Cardiac fibroblast (primary cell): ENCODE data around the gene PLXDC1.
"Not testable (repeated sequence)": the region's sequence is repeated elsewhere in the genome, so short reads cannot be mapped to it uniquely, and the experiment has no call there.

Experiments used
- DNase-seq, 2 donors: peaks; one replicate each; pipeline versions ENCODE4 v3.0.0 to v3.0.0-alpha.2; 2010; ENCODE audit warnings: low read depth in 2 of 2
- H3K4me3 ChIP-seq, 2 donors: replicated peaks in 1 of 2; 1 replicate in 1 of 2; 2 replicates in 1 of 2; pipeline ENCODE4 v1.5.1; 2011; ENCODE audit warnings: low read depth in 2 of 2, low read length in 2 of 2, mild to moderate bottlenecking in 2 of 2, moderate library complexity in 1 of 2
- TF ChIP-seq, protein P1 (sequence below): IDR thresholded peaks from one replicate; pipeline ENCODE4 v1.5.1; 2011; ENCODE audit warnings: low read depth, mild to moderate bottlenecking, low read length, inconsistent platforms

The PLXDC1 gene

DNA sequence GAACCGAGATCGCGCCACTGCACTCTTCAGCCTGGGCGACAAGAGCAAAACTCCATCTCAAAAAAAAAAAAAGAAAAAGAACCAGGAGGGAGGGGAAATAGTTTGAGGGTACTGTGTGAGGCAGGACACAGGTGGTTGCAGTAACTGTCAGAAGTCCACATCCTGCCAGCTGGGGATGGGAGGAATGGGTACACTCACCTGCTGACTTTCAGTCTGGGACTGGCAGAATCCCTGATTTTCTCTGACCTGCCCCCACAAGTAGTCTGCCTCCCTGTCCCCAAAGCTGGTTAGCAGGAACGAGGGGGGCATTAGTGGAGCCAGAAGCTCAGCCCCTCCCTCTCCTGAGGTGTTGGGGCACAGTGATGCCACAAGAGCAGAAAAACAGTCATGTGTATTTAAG lies 21.6 kb upstream of the PLXDC1 start:
- TF ChIP-seq, protein P1, sequence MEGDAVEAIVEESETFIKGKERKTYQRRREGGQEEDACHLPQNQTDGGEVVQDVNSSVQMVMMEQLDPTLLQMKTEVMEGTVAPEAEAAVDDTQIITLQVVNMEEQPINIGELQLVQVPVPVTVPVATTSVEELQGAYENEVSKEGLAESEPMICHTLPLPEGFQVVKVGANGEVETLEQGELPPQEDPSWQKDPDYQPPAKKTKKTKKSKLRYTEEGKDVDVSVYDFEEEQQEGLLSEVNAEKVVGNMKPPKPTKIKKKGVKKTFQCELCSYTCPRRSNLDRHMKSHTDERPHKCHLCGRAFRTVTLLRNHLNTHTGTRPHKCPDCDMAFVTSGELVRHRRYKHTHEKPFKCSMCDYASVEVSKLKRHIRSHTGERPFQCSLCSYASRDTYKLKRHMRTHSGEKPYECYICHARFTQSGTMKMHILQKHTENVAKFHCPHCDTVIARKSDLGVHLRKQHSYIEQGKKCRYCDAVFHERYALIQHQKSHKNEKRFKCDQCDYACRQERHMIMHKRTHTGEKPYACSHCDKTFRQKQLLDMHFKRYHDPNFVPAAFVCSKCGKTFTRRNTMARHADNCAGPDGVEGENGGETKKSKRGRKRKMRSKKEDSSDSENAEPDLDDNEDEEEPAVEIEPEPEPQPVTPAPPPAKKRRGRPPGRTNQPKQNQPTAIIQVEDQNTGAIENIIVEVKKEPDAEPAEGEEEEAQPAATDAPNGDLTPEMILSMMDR: no peak
- H3K4me3 ChIP-seq: no peak overlapping the region
- DNase-seq: no peak

DNA sequence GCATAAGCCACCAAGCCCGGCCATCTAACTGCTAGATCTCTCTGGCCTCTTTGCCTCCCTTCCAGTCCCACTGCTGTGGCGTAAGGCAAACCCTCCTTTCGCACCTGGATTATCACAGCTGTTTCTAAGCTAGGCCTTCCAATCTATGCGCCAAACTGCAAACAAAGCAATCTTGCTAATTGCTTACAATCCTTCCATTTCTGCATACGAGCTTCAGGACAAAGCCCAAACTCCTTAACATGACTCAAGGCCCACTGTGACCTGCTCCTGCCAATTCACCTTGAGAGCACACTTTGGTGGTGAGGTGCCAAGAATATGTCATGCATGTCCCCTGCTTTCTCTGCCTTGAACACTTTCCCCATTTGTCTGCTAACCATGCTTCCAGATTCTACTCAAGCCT lies 20.5 kb upstream of the PLXDC1 start:
- no peak overlapping the region for H3K4me3 ChIP-seq
- TF ChIP-seq, protein P1: no peak
- no peak for DNase-seq

DNA sequence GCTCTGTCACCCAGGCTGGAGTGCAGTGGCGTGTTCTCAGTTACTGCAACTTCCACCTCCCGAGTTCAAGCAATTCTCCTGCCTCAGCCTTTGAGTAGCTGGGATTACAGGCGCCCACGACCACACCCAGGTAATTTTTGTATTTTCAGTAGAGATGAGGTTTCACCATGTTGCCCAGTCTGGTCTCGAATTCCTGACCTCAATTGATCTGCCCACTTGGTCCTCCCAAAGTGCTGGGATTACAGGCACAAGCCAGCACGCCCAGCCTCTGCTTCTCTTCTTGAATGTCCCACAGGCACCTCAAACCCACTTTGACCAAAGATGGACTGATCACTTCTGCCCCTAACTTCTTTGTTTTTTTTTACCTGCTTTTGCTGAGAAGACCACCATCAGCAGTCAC lies 19.1 kb upstream of the PLXDC1 start:
- no peak for DNase-seq
- TF ChIP-seq, protein P1: no peak
- no peak overlapping the region for H3K4me3 ChIP-seq

DNA sequence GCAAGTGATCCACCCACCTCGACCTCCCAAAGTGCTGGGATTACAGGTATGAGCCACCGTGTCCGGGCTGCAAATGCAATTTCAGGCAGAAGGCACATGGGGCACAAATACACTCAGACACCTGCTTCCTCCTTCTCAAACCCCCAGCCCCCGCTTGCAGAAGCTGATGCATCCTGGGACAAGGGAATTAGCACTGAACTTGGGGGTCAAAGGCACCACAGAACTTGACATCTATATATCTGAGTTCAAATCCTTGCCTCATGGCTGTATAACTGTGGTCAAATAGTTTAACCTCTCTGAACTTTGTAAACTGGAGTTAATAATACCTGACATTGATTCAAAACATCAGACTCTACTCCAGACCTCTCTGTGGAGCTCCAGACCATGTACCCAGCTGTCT lies 18.7 kb upstream of the PLXDC1 start:
- no peak overlapping the region for H3K4me3 ChIP-seq
- TF ChIP-seq, protein P1: no peak
- DNase-seq: no peak

DNA sequence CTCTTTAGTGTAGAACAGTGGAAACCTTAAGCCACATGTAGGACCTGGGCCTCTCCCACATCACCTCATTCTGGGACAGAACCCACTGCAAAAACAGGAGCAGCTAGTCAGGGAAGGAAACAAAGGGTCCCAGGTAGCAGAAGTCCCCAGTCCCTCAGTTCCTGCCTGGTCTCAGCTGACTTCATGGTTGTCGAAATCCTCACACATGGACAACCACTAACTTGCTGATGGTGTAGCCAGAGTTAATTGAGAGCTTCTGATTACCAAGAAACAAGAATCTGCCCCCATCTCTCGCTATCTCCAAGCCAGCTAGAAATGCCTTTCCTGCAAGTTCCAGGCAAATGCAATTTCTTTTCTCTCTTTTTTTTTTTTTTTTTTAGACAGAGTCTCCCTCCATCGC lies 18.1 kb upstream of the PLXDC1 start:
- no peak overlapping the region for H3K4me3 ChIP-seq
- TF ChIP-seq, protein P1: no peak
- no peak for DNase-seq

DNA sequence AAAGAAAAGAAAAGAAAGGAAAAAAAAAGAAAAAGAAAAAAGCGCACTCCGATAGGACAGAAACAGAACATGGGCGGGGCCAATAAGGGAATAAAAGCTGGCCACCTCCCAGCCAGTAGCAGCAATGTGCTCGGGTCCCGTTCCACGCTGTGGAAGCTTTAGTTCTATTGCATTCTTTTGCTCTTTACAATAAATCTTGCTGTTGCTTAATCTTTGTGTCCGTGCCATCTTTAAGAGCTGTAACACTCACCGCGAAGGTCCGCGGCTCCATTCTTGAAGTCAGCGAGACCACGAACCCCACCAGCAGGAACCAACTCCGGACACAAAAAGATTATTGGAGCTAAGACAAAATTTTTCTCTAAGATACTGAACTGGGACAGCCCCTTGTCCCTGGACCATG lies 17.7 kb upstream of the PLXDC1 start:
- no peak for DNase-seq
- TF ChIP-seq, protein P1: no peak
- no peak overlapping the region for H3K4me3 ChIP-seq

DNA sequence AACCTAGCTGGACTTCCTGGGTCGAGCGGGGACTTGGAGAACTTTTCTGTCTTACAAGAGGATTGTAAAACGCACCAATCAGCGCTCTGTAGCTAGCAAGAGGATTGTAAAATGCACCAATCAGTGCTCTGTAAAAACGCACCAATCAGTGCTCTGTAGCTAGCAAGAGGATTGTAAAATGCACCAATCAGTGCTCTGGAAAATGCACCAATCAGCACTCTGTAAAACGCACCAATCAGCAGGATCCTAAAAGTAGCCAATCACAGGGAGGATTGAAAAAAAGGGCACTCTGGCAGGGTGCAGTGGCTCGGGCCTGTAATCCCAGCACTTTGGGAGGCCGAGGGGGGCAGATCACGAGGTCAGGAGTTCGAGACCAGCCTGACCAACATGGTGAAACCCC lies 17.1 kb upstream of the PLXDC1 start:
- DNase-seq, H3K4me3 ChIP-seq: not testable (repeated sequence)
